Measurements from ENCODE around the gene VAMP5. TPM values are rescaled to one million over a fixed set of nuclear protein-coding genes. Genes with fewer than 3 reads are reported as not detected.

The VAMP5 gene
- total RNA-seq, 1 experiment from 2014 or later = 0.59 TPM

GRCh38 chr2:85564144-85564563 lies 20.1 kb upstream of the VAMP5 start:
- H3K23me2 ChIP-seq (ENCODE audit: insufficient read length, low read depth, low read length, poor library complexity, severe bottlenecking) = no peaks in the 10 kb centered on the region
- H2AK5ac ChIP-seq (ENCODE audit: insufficient read length, low read length) = no peak overlapping the region
- no peaks in the 10 kb centered on the region for H3K9me3 ChIP-seq (ENCODE audit: control insufficient read depth, low read depth, low read length)
- no peak overlapping the region for H2BK20ac ChIP-seq (ENCODE audit: low read depth, low read length, poor library complexity, severe bottlenecking)
- H2BK15ac ChIP-seq (ENCODE audit: low read depth, low read length) = no peak overlapping the region
- no peak overlapping the region for H2BK120ac ChIP-seq (ENCODE audit: low read depth, low read length, poor library complexity, severe bottlenecking)
- no peak overlapping the region for H4K91ac ChIP-seq (ENCODE audit: insufficient read length, low read depth, low read length)
- no peak overlapping the region for H3K27ac ChIP-seq (ENCODE audit: insufficient read length, low read depth, low read length)
- Mint-ChIP-seq H3K9me3 (no peaks in the 10 kb centered on the region), H3K27me3 (ENCODE audit: low read depth) (peaks cover 47% of the 10 kb centered on the region), H3K4me1 (peaks cover 12 to 13% of the 10 kb centered on the region in 2 experiments; a peak in 3 of 4 replicates), H3K36me3 (ENCODE audit: insufficient read depth in 1 of 3, low read depth in 3 of 3) (no peaks in the 10 kb centered on the region; a peak in 2 of 7 replicates), H3K4me3 (no peak overlapping the region), H3K27ac (no peak overlapping the region)
- H3T11ph ChIP-seq (ENCODE audit: low read length) = no peak overlapping the region
- H3K4ac ChIP-seq (ENCODE audit: low read depth, low read length) = no peak overlapping the region
- H3K27me3 ChIP-seq (ENCODE audit: insufficient read depth, low read length) = no peaks in the 10 kb centered on the region
- no peaks in the 10 kb centered on the region for H3K4me1 ChIP-seq (ENCODE audit: insufficient read depth, low read length)
- WGBS (ENCODE audit: extremely low coverage, insufficient read length, low lambda C conversion rate) = no CpG with 5 or more reads among the region's 5 CpGs
- H4K5ac ChIP-seq (ENCODE audit: insufficient read length, low read depth, low read length) = no peak overlapping the region
- no peak overlapping the region for H3K4me2 ChIP-seq (ENCODE audit: insufficient read depth, insufficient read length, low read length)
- H4K8ac ChIP-seq (replicated peaks; ENCODE audit: insufficient read length, low read depth, low read length) = no peak overlapping the region
- no peak overlapping the region for H2AFZ ChIP-seq (ENCODE audit: low read length)
- H3K56ac ChIP-seq (ENCODE audit: insufficient read length, low read depth, low read length) = no peak overlapping the region
- H3K79me2 ChIP-seq (ENCODE audit: insufficient read depth, low read length) = peaks cover 5% of the 10 kb centered on the region; the same call in 1 of the 2 replicates
- H3K18ac ChIP-seq (ENCODE audit: insufficient read length, low read depth, low read length) = no peak overlapping the region
- no peak overlapping the region for H2BK5ac ChIP-seq (ENCODE audit: insufficient read length, low read length)
- H3K14ac ChIP-seq (ENCODE audit: insufficient read depth, low read length) = no peak overlapping the region
- no peak for DNase-seq
- no peak overlapping the region for H3K9ac ChIP-seq (ENCODE audit: extremely low read depth, insufficient read length, low read length)
- H4K20me1 ChIP-seq (ENCODE audit: control insufficient read depth, insufficient read depth, insufficient read length) = no peaks in the 10 kb centered on the region
- TF ChIP-seq CTCF (conservative IDR thresholded peaks at IDR 0.05) = no peak
- H3K79me1 ChIP-seq (ENCODE audit: insufficient read depth, low read depth, low read length, poor library complexity, severe bottlenecking) = no peaks in the 10 kb centered on the region
- H2BK12ac ChIP-seq (ENCODE audit: insufficient read length, low read depth, low read length) = no peak overlapping the region
- H3K23ac ChIP-seq (ENCODE audit: insufficient read length, low read depth, low read length) = no peak overlapping the region

Data from H9 (cell line).